CD4-positive, alpha-beta T cell treated with Interleukin-6 for 4 hours (primary cell): ENCODE data around the gene ZNF410.
"Not testable (repeated sequence)": the region's sequence is repeated elsewhere in the genome, so short reads cannot be mapped to it uniquely, and the experiment has no call there.

Experiments used
- DNase-seq: peaks from one replicate; pipeline ENCODE4 v3.0.0-alpha.2; 2020; ENCODE audit warnings: mixed read lengths

ZNF410 gene, protein sequence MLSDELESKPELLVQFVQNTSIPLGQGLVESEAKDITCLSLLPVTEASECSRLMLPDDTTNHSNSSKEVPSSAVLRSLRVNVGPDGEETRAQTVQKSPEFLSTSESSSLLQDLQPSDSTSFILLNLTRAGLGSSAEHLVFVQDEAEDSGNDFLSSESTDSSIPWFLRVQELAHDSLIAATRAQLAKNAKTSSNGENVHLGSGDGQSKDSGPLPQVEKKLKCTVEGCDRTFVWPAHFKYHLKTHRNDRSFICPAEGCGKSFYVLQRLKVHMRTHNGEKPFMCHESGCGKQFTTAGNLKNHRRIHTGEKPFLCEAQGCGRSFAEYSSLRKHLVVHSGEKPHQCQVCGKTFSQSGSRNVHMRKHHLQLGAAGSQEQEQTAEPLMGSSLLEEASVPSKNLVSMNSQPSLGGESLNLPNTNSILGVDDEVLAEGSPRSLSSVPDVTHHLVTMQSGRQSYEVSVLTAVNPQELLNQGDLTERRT

DNA sequence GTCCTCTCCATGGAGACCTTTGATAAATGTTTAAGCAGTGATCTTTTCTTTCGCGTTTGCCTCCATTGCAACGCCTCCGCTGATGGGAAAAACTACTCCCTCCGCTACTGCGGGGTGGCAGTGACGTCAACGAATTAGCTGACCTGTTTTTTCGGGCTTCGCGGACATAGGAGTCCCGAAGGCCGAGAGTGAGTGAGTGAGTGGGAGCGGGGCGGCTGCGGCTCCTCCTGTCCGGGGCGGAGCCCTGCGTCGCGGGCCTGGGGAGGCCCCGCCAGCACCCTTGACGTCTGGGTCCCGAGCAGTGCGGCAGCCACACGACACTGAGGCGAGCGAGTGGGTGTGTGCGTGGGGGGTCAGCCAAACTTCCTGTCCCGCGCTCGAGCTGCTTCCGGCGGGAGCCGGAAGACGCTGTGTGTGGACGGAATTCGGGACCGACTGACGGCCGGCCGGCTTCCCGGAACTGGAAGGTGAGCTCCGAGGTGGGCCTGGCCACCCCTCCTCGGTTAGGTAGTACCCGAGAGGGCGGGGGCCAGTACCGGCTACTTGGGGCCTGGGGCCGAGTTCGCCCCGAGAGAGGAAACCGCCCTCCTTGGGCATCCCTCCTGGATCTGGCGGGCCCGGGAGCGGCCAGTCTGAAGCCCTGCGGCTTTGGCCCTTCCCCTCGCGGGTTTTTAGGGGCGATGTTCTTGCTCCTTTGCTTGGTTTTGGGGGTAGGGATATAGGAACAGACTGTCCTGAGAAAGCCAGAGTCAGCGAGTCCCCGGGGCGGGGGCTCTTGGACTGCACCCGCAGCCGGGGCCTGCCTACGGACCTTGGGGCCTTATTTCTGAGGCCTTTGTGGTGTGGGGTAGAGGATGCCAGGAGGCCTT is at the start of gene ZNF410:
Gene ZNF410, plus strand, starts transcription at position 411 of the 869 bp plus-strand sequence. CDS start 5,317 bp downstream, outside the sequence.
- peak; percentile 86 for DNase-seq

DNA sequence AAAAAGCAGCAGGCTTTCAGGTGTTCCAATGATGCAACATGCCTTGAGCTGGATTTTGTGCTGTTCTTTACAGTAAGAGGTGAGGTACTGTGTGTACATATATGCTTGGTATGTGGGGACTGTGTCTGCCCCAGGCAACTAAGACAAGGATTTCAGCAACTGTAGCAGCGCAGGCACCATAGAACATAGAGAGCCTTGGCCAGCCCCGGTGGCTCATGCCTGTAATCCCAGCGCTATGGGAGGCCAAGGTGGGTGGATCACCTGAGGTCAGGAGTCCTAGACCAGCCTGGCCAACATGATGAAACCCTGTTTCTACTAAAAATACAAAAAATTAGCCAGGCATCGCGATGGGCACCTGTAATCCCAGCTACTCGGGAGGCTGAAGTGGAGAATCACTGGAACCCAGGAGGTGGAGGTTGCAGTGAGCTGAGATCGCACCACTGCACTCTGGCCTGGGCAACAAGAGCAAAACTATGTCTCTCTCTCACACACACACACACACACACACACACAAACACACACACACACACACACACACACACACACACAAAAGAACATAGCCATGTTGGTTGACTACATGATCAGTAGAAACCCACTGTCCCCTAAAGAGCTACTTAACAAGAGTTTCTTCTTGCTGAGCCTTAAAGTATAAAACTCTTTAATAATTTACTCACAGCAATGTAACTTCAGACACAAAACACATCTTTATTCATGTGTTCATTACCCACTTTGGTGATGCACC is 48.2 kb upstream of the ZNF410 start:
- not testable (repeated sequence) for DNase-seq

DNA sequence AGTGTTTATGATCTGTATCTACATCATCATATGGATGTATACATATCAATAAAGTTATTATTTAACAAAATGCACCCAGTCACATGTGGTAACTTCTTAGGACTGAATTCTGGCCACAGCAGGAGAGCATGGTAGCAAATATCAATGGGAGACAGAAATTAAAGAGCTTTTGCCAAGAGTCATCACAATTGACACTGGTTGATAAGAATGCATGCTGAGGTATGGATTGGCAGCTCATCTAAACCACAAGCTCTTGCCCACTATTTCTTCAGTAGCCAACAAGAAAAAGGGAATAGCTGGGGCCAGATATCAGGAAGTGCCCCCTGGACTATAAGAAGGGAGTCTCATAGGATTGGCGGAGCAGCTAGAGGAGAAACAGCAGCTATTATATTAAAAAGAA is 44.5 kb upstream of the ZNF410 start:
- DNase-seq, result no peak

DNA sequence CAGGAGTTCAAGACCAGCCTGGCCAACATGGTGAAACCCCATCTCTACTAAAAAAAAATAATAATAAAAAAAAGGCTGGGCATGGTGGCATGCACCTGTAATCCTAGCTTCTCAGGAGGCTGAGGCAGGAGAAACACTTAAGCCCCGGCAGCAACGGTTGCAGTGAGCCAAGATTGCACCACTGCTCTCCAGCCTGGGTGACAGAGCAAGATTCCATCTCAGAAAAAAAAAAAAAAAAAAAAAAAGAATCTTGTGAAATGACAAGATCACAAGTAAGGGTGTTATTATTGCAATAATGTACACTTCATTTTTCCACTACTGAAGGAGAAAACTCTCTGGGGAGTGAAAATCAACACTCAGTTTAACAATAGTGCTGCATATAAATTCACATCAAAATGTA is 43.8 kb upstream of the ZNF410 start:
- DNase-seq, result no peak

DNA sequence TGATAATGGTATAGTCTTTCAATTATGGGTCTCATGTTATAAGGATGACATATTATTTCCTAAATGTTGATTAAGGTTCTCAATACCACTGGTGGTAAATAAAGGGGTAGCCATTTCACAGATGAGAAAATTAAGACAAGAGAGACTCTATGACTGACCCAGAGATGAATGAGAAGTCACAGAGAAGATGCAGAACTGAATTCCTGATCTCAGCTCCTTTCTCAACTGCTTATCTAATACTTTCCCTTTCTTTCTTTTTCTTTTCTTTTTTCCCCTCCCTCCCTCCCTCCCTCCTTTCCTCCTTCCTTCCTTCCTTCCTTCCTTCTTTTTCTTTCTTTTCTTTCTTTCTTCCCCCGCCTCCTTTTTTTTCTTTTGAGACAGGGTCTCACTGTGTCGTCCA is 43.4 kb upstream of the ZNF410 start:
- DNase-seq, result no peak

DNA sequence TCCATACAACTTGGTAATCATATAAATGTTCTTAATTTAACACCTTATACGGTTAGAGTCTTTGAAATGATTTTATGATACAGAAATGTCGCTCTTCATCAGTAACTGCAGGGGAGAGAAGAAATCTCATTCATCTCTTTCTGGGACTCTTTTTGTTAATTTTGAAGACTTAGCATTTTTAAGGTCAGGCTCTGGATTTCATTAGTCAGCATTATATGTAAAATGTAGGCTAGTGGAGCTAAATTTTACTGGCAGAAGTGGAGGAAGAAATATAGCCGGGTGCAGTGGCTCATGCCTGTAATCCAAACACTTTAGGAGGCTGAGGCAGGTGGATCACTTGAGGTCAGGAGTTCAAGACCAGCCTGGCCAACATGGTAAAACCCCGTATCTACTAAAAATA is 39.7 kb upstream of the ZNF410 start:
- no peak for DNase-seq

DNA sequence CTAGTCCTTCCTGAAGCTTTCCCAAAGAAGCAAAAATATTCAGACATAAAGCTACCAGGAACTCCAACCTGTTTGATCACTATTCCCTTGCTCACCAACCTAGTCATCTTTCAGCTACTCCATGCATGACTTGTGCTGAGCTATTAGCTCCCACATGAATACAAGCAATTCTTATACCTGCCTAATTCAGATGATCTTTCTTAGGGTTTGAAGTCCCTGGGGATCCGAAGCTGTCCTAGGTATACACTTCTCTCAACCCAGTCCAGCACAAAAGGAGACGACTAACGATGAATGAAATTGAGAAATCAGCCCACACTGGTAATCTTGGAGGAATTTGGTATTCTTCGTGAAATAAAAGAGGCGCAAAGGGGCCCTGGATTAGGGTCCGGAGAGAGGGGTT is 35.7 kb upstream of the ZNF410 start:
- DNase-seq, result no peak

DNA sequence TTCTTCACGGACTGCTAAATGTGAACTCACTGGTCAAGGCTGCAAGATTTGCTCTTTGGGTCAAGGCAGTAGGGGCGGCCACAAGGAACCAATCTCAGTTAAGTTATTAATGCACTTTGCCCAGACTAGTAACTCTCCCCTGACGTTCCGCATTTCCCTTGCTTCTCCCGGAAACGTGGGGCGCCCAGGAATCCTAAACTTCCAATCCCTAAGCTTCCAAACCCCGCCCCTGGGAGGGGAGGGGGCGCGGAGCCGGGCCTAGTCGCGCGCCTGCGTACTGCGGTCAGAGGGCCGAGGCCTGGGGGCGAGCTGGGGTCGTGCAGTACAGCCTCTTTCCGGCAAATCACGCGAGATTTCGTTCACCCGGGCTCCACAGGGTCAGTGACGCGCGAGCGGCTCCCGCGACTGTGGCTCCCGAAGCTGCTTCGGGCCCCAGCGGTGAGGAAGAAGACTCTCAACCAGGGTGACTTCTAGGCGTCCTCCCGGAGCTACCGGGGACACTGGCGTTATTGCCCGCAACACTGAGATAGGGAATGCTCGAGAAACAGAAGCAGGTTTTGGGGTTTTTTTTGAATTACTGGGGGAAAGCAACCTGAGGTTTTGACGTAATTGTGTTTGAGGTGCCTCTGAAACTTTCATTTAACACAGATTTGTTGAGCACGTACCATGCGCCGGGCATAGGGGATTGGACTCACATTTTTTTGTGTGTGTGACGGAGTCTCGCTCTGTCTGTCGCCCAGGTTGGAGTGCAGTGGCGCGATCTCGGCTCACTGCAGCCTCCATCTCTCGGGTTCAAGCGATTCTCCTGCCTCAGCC is 34.9 kb upstream of the ZNF410 start, which contains the start of gene PTGR2:
Gene PTGR2, plus strand, starts transcription at position 265 of the 816 bp plus-strand sequence. CDS start 7,032 bp downstream, outside the sequence.
- peak; percentile 92 for DNase-seq

DNA sequence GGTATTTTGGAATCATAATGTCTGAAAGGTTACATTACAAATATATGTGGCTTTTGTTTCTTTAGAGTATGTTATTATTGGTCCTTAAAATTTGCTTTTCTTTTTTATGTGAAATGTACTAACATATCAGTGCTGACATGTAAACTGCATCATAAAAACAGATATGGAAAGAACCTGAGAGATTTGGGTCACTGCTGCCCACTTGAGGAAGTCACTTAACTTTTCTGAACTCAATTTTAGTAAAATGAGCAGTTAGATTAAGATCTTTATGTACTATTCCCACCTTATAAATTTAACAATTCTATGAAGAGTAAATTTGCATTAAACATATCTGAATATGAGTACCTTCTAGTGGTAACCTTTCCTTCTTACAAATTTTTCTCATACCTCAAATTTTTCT is 27.5 kb upstream of the ZNF410 start:
- no peak for DNase-seq

DNA sequence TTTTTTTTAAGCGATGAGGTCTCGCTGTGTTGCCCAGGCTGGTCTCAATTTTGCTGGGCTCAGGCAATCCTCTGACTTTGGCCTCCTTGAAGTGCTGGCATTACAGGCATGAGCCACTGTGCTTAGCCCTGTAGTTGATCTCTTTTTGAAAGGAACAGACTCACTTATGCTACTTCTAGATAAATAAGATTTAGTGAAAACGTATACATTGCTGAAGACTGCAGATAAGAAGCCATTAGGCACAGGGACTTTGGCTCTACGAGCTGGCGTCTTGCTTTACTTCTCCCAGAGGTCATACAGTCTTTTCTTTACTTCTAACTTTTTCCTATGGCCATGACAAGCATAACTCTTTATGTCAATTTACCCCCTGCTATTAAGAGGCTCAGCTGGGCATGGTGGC is 25.6 kb upstream of the ZNF410 start:
- DNase-seq, result no peak

DNA sequence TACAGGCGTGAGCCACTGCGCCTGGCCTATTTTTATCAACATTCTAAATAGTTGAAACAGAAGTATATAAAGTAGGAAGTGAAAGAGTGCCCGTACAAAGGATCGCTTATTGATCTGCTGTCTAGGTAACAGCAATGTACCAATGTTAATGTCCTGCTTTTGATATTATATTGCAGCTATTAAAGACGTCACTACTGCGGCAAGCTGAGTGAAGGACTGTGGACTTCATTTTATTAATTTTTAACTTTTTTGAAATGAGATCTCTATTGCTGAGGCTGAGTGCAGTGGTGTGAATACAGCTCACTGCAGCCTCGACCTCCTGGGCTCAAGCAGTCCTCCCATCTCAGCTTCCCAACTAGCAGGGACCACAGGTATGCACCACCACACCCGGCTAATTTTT is 24.2 kb upstream of the ZNF410 start:
- no peak for DNase-seq

DNA sequence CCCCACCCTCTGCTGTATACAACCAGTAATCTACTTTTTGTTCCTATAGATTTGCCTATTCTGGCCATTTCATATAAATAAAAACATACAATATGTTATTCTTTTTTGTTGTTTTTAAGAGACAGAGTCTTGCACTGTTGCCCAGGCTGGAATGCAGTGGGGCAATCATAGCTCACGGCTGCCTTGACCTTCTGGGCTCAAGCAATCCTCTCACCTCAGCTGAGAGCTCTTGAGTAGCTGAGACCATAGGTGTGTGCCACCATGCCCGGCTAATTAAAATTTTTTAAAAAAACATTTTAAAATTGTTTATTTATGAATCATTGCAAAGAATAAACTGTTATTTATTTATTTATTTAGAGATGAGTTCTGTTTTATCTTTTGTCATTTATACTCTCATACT is 23.4 kb upstream of the ZNF410 start:
- DNase-seq, result no peak

DNA sequence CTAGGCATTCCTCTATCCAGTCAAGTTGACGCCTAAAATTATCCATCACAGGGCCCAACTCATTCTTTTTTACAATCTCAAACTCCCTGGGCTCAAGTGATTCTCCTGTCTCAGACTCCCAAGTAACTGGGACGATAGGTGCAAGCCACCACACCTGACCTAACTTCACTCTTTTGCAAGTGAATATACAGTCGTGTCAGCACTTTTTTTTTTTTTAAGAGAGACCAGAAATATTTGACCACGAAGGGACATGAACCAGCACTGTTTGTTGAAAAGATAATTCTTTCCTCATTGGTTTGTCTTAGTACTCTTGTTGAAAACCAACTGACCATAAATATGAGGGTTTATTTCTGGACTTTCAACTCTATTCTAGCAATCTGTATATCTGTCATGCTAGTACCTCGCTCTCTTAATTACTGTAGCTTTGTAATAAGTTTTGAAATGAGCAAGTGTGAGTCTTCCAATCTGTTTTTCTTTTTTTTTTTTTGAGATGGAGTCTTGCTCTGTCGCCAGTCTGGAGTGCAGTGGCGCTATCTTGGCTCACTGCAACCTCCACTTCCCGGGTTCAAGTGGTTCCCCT is 21.0 kb upstream of the ZNF410 start:
- no peak for DNase-seq

DNA sequence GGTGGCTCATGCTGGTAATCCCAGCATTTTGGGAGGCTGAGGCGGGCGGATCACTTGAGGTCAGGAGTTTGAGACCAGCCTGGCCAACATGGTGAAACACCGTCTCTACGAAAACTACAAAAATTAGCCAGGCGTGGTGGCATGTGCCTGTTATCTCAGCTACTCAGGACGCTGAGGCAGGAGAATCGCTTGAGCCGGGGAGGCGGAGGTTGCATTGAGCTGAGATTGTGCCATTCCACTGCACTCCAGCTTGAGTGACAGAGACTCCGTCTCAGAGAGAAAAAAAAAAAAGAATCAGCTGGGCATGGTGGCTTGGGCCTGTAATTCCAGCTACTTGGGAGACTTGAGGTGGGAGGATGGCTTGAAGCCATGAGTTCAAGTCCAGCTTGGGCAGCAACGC is 16.9 kb upstream of the ZNF410 start:
- not testable (repeated sequence) for DNase-seq

DNA sequence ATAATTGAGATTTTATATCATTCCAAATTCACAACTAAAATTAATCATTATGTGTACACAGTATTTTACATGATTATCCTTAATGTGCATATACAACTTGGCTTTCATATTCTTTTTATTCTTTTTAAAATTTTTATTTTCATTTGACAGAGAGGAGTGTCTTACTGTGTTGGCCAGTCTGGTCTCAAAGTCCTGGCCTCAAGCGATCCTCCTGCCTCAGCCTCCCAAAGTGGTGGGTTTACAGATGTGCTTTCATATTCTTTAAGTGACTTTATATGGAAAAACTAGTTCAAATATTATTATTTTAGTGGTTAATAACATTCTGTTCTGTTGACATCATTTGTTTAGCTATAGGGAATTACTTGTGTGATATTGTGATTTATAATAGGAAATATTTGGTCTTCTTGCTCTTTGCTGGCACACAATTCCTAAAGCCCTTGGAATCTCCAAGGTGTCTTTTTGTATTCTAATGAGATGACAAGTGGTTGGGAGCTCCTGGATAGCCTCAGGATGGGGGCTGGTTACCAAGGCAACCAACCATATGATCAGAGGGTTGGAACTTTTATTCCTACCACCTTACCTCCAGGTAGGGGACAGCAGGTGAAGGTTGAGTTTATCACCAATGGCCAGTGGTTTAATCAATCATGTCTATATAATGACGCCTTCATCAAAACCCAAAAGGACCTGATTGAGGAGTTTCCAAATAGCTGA is 16.0 kb upstream of the ZNF410 start:
- DNase-seq, result no peak

DNA sequence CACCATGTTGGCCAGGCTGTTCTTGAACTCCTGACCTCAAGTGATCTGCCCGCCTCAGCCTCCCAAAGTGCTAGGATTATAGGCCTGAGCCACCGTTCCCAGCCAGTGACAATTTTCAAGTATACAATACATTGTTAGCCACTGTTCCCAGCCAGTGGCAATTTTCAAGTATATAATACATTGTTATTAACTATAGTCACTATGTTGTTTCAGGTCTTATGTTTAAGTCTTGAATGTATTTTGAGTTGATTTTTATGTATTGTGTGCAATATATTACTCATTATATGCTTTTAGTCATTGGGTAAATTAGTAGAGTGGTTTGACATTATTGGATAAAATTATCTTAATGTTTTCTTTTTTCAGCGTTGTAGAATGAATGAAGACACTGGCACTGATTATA is 13.0 kb upstream of the ZNF410 start:
- DNase-seq, result no peak

DNA sequence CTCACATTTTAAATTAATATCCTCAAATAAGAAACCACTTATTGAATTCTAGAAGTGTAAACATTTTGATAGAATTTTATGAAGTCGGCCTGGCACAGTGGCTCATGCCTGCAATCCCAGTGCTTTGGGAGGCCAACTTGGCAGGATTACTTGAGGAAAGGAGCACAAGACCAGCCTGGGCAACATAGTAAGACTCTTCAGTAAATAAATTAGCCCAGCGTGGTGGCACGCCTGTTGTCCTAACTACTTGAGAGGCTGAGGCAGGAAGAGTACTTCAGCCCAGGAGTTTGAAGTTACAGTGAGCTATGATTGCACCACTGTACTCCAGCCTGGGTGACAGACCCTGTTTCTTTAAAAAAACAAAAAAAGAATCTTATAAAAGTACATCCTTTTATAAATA is 8.9 kb upstream of the ZNF410 start:
- DNase-seq, result no peak

DNA sequence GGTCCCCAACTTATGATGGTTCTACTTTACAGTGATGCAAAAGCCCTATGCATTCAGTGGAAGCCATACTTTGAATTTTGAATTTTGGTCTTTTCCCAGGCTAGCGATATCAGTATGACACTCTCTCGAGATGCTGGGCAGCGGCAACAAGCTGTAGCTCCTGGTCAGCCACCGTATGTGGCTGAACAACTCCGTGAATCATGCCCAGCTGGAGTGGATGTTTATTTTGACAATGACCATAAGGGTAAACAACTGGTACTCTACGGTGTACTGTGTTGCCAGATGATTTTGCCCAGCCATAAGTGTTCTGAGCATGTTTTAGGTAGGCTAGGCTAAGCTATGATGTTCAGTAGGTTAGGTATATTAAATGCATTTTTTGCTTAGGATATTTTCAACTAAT is 8.2 kb upstream of the ZNF410 start:
- DNase-seq, result no peak

DNA sequence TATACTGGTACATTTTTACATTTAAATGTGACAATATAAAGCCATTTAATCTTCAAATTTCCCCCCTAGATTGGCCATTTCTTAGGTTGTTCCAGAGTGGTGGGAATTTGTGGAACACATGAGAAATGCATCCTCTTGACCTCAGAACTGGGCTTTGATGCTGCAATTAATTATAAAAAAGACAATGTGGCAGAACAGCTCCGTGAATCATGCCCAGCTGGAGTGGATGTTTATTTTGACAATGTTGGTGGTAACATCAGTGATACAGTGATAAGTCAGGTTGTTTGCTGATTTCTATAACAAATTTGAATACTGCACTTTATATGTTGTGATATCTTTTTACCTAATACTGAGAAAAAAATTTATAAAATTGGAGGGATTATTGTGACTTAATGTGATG is 7.6 kb upstream of the ZNF410 start:
- DNase-seq, result no peak

DNA sequence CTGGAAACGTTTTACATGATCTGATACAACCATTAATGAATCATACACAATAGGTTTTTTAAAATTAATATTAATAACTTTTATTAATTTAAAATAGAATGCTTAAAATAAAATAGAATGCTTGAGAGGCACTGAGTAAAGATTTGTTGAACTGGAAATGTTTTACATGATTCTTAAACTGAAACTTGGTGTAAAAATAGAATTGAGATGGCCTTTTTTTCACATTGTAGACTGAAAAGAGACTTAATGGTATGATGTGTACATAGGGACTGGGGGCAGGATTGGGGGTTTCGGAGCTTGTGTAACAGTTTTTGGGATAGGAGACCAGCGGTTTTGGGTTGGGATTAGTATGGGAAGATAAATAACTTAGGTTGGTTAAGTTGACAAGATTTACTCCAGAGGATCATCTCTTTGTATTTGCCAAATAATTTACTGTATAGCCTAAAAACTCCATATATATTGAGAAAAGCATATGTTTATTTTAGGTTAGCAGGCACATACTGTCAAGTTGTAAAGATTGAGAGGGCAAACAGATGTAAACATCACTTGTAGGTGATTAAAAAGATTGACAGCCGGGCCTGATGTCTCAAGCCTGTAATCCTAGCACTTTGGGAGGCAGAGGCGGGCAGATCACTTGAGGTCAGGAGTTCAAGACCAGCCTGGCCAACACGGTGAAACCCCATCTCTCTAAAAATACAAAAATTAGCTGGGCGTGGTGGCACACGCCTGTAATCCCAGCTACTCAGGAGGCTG is 2.0 kb upstream of the ZNF410 start:
- DNase-seq, result no peak

DNA sequence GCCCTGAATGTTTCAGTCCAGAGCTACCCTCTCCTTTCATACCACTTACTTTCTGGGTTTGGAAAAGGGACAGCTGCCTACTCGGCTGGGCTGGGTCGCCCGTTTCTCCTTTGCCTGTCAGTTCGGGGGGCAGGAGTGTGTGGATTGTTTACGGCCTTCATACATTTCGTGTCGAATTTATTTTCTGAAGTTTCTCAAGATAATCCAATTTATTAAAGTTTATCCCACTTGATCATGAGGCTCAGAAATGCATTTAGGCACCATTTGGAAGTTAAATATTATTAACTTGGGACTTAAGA is 608 bp downstream of the ZNF410 start:
- DNase-seq, result no peak
